ENCODE results near the gene BSG. TPM values are rescaled to one million over a fixed set of nuclear protein-coding genes. Genes with fewer than 3 reads are reported as not detected.

The BSG gene
- total RNA-seq, 4 donors from 2014 or later = 304 to 416 (median 362) TPM

DNA sequence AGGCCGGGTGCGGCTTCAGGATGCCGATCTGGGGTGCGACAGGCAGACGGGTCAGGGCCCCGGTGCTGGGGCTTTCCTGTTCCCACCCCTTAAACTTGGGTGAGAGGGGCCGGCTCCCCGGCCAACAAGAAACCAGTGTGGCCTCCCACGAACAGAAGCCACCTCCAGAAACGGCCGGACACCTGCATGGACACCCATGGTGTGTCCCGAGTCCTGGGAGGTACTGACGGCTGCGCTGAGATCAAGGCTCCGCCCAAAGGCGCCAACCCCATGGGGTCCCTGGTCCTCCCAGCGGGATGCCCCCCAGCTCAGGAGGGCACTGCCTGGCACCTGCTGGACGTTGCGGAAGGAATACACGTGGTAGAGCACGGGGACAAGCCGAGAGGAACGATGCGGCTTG, 49.4 kb downstream of the BSG start:
- H3K36me3 ChIP-seq = peaks cover 72 to 96% (median 92%) of the 10 kb centered on the region in 4 donors
- no peak overlapping the region for H3K4me3 ChIP-seq
- peaks cover 0 to 3% (median 2%) of the 10 kb centered on the region in 4 donors for H3K4me1 ChIP-seq
- intact Hi-C loops (cut with DNase I) = no loop called here
- 98% methylated on average over 12 of the region's 24 CpGs for WGBS
- no peak for DNase-seq (ENCODE audit: extremely low spot score)
- H3K27me3 ChIP-seq = peaks cover 0 to 24% (median 0%) of the 10 kb centered on the region in 4 donors
- H3K27ac ChIP-seq (replicated peaks in 1 of 4) = no peak overlapping the region
- H3K9me3 ChIP-seq = no peaks in the 10 kb centered on the region
- TF ChIP-seq POLR2AphosphoS5 (IDR thresholded peaks at IDR 0.05) (no peak), POLR2A (IDR thresholded peaks at IDR 0.05; ENCODE audit: low read depth) (no peak), EP300 (IDR thresholded peaks at IDR 0.05) (no peak)
- TF ChIP-seq, protein P1, sequence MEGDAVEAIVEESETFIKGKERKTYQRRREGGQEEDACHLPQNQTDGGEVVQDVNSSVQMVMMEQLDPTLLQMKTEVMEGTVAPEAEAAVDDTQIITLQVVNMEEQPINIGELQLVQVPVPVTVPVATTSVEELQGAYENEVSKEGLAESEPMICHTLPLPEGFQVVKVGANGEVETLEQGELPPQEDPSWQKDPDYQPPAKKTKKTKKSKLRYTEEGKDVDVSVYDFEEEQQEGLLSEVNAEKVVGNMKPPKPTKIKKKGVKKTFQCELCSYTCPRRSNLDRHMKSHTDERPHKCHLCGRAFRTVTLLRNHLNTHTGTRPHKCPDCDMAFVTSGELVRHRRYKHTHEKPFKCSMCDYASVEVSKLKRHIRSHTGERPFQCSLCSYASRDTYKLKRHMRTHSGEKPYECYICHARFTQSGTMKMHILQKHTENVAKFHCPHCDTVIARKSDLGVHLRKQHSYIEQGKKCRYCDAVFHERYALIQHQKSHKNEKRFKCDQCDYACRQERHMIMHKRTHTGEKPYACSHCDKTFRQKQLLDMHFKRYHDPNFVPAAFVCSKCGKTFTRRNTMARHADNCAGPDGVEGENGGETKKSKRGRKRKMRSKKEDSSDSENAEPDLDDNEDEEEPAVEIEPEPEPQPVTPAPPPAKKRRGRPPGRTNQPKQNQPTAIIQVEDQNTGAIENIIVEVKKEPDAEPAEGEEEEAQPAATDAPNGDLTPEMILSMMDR (IDR thresholded peaks at IDR 0.05) = no peak

- intact Hi-C loops (cut with DNase I) = no loop called here
- H3K27me3 ChIP-seq = peaks cover 0 to 16% (median 0%) of the 10 kb centered on the region in 4 donors
- no peak for DNase-seq (ENCODE audit: extremely low spot score)
- H3K36me3 ChIP-seq = peaks cover 65 to 91% (median 87%) of the 10 kb centered on the region in 4 donors
- H3K9me3 ChIP-seq = no peaks in the 10 kb centered on the region
- peaks cover 0 to 2% (median 0%) of the 10 kb centered on the region in 4 donors for H3K4me1 ChIP-seq
- no peak for TF ChIP-seq POLR2AphosphoS5 (IDR thresholded peaks at IDR 0.05)
- TF ChIP-seq EP300 (IDR thresholded peaks at IDR 0.05) = no peak
- TF ChIP-seq POLR2A (IDR thresholded peaks at IDR 0.05; ENCODE audit: low read depth) = no peak
- TF ChIP-seq, protein P1 (IDR thresholded peaks at IDR 0.05) = no peak
- no peak overlapping the region for H3K27ac ChIP-seq (replicated peaks in 1 of 4)
- H3K4me3 ChIP-seq = no peak overlapping the region
- 100% methylated on average over 15 of the region's 37 CpGs for WGBS
Observed at GRCh38 chr19:622666-623065, 50.3 kb downstream of the BSG start.

DNA sequence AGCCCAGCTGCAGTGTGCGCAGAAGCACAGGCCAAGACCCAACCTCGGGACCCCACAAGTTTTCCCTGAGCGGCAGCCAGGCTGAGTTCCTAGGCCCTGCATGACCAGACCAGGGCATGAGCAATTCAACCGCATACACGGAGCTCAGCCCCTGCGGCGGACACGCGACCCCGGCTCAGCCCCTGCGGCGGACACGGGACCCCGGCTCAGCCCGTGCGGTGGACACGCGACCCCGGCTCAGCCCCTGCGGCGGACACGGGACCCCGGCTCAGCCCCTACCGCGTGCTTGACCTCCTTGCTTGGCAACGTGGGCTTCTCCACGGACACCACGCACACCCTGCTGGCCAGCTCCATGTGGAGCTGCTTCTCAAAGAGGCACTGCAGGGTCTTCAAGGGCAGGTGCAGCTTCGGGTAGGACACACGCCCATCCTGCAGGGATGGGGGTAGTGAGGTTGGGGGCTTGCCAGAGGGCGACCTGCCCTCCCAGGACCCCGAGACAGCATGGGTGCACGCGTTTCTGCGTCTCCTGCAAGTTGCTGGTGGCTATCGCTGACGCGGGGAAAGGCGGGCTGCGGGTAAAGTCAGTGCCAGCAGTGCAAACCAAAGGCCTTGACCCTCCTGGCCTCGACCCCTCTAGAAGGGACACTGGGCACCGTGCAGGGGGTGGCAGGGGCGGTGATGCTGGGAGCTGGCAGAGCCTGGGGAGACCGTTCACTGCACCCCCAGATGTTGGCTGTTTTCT, 51.0 kb downstream of the BSG start:
- Histone ChIP-seq H3K4me3 (no peak overlapping the region), H3K4me1 (peaks cover 0 to 2% (median 0%) of the 10 kb centered on the region in 4 donors), H3K27ac (replicated peaks in 1 of 4) (no peak overlapping the region), H3K9me3 (no peaks in the 10 kb centered on the region), H3K36me3 (peaks cover 58 to 91% (median 87%) of the 10 kb centered on the region in 4 donors), H3K27me3 (peaks cover 0 to 9% (median 0%) of the 10 kb centered on the region in 4 donors)
- no peak for TF ChIP-seq POLR2AphosphoS5 (IDR thresholded peaks at IDR 0.05)
- no peak for TF ChIP-seq EP300 (IDR thresholded peaks at IDR 0.05)
- TF ChIP-seq POLR2A (IDR thresholded peaks at IDR 0.05; ENCODE audit: low read depth) = no peak
- TF ChIP-seq, protein P1 (IDR thresholded peaks at IDR 0.05) = no peak
- intact Hi-C loops (cut with DNase I) = no loop called here
- DNase-seq (ENCODE audit: extremely low spot score) = no peak
- WGBS = 92% methylated on average over 27 of the region's 44 CpGs

GRCh38 chr19:623974-624373, 51.6 kb downstream of the BSG start:
- Histone ChIP-seq H3K27ac (replicated peaks in 1 of 4) (no peak overlapping the region), H3K27me3 (peaks cover 0 to 3% (median 0%) of the 10 kb centered on the region in 4 donors), H3K4me1 (peaks cover 0 to 2% (median 0%) of the 10 kb centered on the region in 4 donors), H3K4me3 (no peak overlapping the region), H3K9me3 (no peaks in the 10 kb centered on the region), H3K36me3 (peaks cover 55 to 91% (median 86%) of the 10 kb centered on the region in 4 donors)
- 79% methylated on average over 24 of the region's 24 CpGs for WGBS
- TF ChIP-seq POLR2AphosphoS5 (IDR thresholded peaks at IDR 0.05) (peak in 1 of 2 donors; percentile 8), EP300 (IDR thresholded peaks at IDR 0.05) (no peak)
- TF ChIP-seq, protein P1 (IDR thresholded peaks at IDR 0.05) = no peak
- no peak for DNase-seq (ENCODE audit: extremely low spot score)
- intact Hi-C loops (cut with DNase I) = no loop called here

Measured in esophagus muscularis mucosa (tissue), 4 donors.